ENCODE results near the gene CFTR. TPM values are rescaled to one million over a fixed set of nuclear protein-coding genes. Genes with fewer than 3 reads are reported as not detected.

Gene CFTR
- total RNA-seq, 1 experiment from 2014 or later: 1.2 TPM

DNA sequence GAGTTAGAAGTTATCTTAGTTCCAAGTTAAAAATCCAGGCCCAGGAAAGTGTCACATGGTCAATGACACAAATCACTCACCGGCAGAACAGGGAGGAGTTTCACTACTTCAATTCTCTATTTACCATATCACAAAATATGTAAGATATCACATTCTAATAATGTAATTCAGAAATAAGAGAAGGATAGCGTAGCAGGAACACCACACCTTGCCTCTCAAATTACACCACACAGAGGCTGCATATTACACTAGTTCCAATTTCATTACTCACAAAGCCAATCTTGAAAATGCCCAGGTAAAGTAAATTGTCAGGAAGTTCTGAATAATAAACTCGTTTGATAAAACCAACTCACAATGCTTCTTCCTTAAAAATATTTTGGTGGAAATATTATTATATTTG is 224.2 kb downstream of the CFTR start:
- H4K5ac ChIP-seq (ENCODE audit: insufficient read length, low read depth, low read length): no peak overlapping the region
- H3K4me2 ChIP-seq (ENCODE audit: insufficient read depth, insufficient read length, low read length): no peak overlapping the region
- H3K9ac ChIP-seq (ENCODE audit: extremely low read depth, insufficient read length, low read length): no peak overlapping the region
- no peak overlapping the region for H2AFZ ChIP-seq (ENCODE audit: low read length)
- no peak overlapping the region for H3T11ph ChIP-seq (ENCODE audit: low read length)
- H2AK5ac ChIP-seq (ENCODE audit: insufficient read length, low read length): no peak overlapping the region
- WGBS (ENCODE audit: extremely low coverage, insufficient read length, low lambda C conversion rate): no CpG with 5 or more reads among the region's 3 CpGs
- H3K4me1 Mint-ChIP-seq: peaks cover 11% of the 10 kb centered on the region in 2 experiments
- no peaks in the 10 kb centered on the region for H3K27me3 ChIP-seq (ENCODE audit: insufficient read depth, low read length)
- H3K9me3 ChIP-seq (ENCODE audit: control insufficient read depth, low read depth, low read length): no peaks in the 10 kb centered on the region
- H3K79me2 ChIP-seq (ENCODE audit: insufficient read depth, low read length): no peaks in the 10 kb centered on the region
- H2BK20ac ChIP-seq (ENCODE audit: low read depth, low read length, poor library complexity, severe bottlenecking): no peak overlapping the region
- H3K27ac Mint-ChIP-seq: no peak overlapping the region; a peak in 1 of 7 replicates
- no peak overlapping the region for H3K23ac ChIP-seq (ENCODE audit: insufficient read length, low read depth, low read length)
- no peaks in the 10 kb centered on the region for H3K4me1 ChIP-seq (ENCODE audit: insufficient read depth, low read length)
- H2BK5ac ChIP-seq (ENCODE audit: insufficient read length, low read length): no peak overlapping the region
- H3K27me3 Mint-ChIP-seq (ENCODE audit: low read depth): no peaks in the 10 kb centered on the region
- no peak overlapping the region for H4K8ac ChIP-seq (replicated peaks; ENCODE audit: insufficient read length, low read depth, low read length)
- no peak overlapping the region for H3K56ac ChIP-seq (ENCODE audit: insufficient read length, low read depth, low read length)
- H3K4ac ChIP-seq (ENCODE audit: low read depth, low read length): no peak overlapping the region
- TF ChIP-seq, protein P1, sequence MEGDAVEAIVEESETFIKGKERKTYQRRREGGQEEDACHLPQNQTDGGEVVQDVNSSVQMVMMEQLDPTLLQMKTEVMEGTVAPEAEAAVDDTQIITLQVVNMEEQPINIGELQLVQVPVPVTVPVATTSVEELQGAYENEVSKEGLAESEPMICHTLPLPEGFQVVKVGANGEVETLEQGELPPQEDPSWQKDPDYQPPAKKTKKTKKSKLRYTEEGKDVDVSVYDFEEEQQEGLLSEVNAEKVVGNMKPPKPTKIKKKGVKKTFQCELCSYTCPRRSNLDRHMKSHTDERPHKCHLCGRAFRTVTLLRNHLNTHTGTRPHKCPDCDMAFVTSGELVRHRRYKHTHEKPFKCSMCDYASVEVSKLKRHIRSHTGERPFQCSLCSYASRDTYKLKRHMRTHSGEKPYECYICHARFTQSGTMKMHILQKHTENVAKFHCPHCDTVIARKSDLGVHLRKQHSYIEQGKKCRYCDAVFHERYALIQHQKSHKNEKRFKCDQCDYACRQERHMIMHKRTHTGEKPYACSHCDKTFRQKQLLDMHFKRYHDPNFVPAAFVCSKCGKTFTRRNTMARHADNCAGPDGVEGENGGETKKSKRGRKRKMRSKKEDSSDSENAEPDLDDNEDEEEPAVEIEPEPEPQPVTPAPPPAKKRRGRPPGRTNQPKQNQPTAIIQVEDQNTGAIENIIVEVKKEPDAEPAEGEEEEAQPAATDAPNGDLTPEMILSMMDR (conservative IDR thresholded peaks at IDR 0.05): no peak
- no peak overlapping the region for H2BK15ac ChIP-seq (ENCODE audit: low read depth, low read length)
- H2BK120ac ChIP-seq (ENCODE audit: low read depth, low read length, poor library complexity, severe bottlenecking): no peak overlapping the region
- no peaks in the 10 kb centered on the region for H3K23me2 ChIP-seq (ENCODE audit: insufficient read length, low read depth, low read length, poor library complexity, severe bottlenecking)
- H3K27ac ChIP-seq (ENCODE audit: insufficient read length, low read depth, low read length): no peak overlapping the region
- H3K36me3 Mint-ChIP-seq (ENCODE audit: insufficient read depth in 1 of 3, low read depth in 3 of 3): no peaks in the 10 kb centered on the region
- no peaks in the 10 kb centered on the region for H4K20me1 ChIP-seq (ENCODE audit: control insufficient read depth, insufficient read depth, insufficient read length)
- no peaks in the 10 kb centered on the region for H3K79me1 ChIP-seq (ENCODE audit: insufficient read depth, low read depth, low read length, poor library complexity, severe bottlenecking)
- H4K91ac ChIP-seq (ENCODE audit: insufficient read length, low read depth, low read length): no peak overlapping the region
- H3K4me3 Mint-ChIP-seq: no peak overlapping the region
- H3K9me3 Mint-ChIP-seq: no peaks in the 10 kb centered on the region; a peak in 1 of 5 replicates
- no peak overlapping the region for H3K18ac ChIP-seq (ENCODE audit: insufficient read length, low read depth, low read length)
- H2BK12ac ChIP-seq (ENCODE audit: insufficient read length, low read depth, low read length): no peak overlapping the region
- DNase-seq: no peak
- no peak overlapping the region for H3K14ac ChIP-seq (ENCODE audit: insufficient read depth, low read length)
